H1 (cell line): ENCODE measurements around the gene UPP1.

Experiments
- BCL11A ChIP-seq, 2 experiments: IDR thresholded peaks; one replicate each; pipeline ENCODE4 v1.6.1; 2011; ENCODE audit warnings: low read depth in 2 of 2, low read length in 2 of 2, mild to moderate bottlenecking in 2 of 2
- CHD2 ChIP-seq: IDR thresholded peaks from 2 replicates; pipeline ENCODE4 v1.6.1; 2012; ENCODE audit warnings: low read length, improper control_type of control experiment
- CREB1 ChIP-seq: IDR thresholded peaks from 2 replicates; pipeline ENCODE4 v1.6.1; 2012; ENCODE audit warnings: inconsistent platforms
- CTCF ChIP-seq, 3 experiments: IDR thresholded peaks; 1 replicate in 2 of 3; 2 replicates in 1 of 3; pipeline versions ENCODE4 v1.5.1 to v1.6.1; 2011; ENCODE audit warnings: low read length in 3 of 3, mild to moderate bottlenecking in 3 of 3, inconsistent platforms in 2 of 3, low read depth in 1 of 3, moderate library complexity in 1 of 3; ENCODE audit not compliant: insufficient read depth in 1 of 3; ENCODE audit errors: control extremely low read depth in 1 of 3
- EGR1 ChIP-seq: IDR thresholded peaks from 2 replicates; pipeline ENCODE4 v1.6.1; 2011; ENCODE audit warnings: low read depth, low read length, borderline replicate concordance
- EZH2 ChIP-seq: fragments of 200-600 bp; sonication (generic); IDR thresholded peaks from 2 replicates; pipeline ENCODE4 v1.7.1; 2012; ENCODE audit warnings: low read depth, mild to moderate bottlenecking, moderate library complexity, low read length, inconsistent platforms; ENCODE audit not compliant: severe bottlenecking
- FOSL1 ChIP-seq: IDR thresholded peaks from 2 replicates; pipeline ENCODE4 v1.6.1; 2011; ENCODE audit warnings: mild to moderate bottlenecking, low read depth, low read length, moderate library complexity; ENCODE audit not compliant: insufficient read depth
- MAFK ChIP-seq: IDR thresholded peaks from 2 replicates; pipeline ENCODE4 v1.6.1; 2012; ENCODE audit warnings: low read depth, mild to moderate bottlenecking, improper control_type of control experiment, low read length
- POLR2A ChIP-seq, 2 experiments: IDR thresholded peaks; 1 replicate in 1 of 2; 2 replicates in 1 of 2; pipeline ENCODE4 v1.6.1; 2011; ENCODE audit warnings: low read depth in 2 of 2, low read length in 2 of 2, mild to moderate bottlenecking in 2 of 2; ENCODE audit errors: control extremely low read depth in 1 of 2
- POLR2AphosphoS5 ChIP-seq: IDR thresholded peaks from 2 replicates; pipeline ENCODE4 v1.6.1; 2011; ENCODE audit warnings: low read depth, low read length
- RFX5 ChIP-seq: IDR thresholded peaks from 2 replicates; pipeline ENCODE4 v1.6.1; 2011; ENCODE audit warnings: low read depth, low read length, improper control_type of control experiment, borderline replicate concordance
- SP2 ChIP-seq: IDR thresholded peaks from 2 replicates; pipeline ENCODE4 v1.6.1; 2012; ENCODE audit warnings: mild to moderate bottlenecking, low read length, inconsistent platforms
- YY1 ChIP-seq: IDR thresholded peaks from 2 replicates; pipeline ENCODE4 v1.6.1; 2011; ENCODE audit warnings: low read depth, mild to moderate bottlenecking, low read length
- TF ChIP-seq, protein P1 (sequence below): IDR thresholded peaks from 2 replicates; pipeline ENCODE4 v1.6.1; 2011; ENCODE audit warnings: low read length, improper control_type of control experiment

DNA sequence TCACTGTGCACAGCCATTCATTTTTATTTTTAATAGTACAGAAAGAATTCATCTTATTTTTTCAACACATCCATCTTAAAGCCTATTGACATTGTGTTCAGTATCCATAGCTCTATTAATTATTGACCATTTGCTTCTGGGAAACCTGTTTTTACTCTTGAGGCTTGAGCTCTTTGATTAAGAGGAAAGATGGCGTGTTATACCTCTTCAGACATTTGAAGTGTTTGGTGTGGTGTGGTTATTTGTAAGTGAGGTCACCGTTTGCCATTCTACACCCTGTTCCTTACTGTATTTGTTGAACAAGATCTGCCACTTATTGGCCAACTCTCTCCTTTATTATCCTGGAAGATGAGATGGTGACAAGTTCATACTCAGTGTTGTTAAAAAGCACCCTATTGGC lies 35.3 kb upstream of the UPP1 start:
- TF ChIP-seq EZH2 (no peak), FOSL1 (no peak), MAFK (no peak), CTCF (IDR thresholded peaks at IDR 0.05; ENCODE audit: control extremely low read depth in 1 of 3, insufficient read depth in 1 of 3, low read depth in 1 of 3, low read length in 3 of 3) (no peak), EGR1 (no peak), BCL11A (IDR thresholded peaks at IDR 0.05; ENCODE audit: low read depth in 2 of 2, low read length in 2 of 2) (no peak), SP2 (no peak), CREB1 (no peak), CHD2 (no peak), POLR2AphosphoS5 (no peak), POLR2A (IDR thresholded peaks at IDR 0.05; ENCODE audit: control extremely low read depth in 1 of 2, low read depth in 2 of 2, low read length in 2 of 2) (no peak), RFX5 (no peak), YY1 (no peak)
- TF ChIP-seq, protein P1, sequence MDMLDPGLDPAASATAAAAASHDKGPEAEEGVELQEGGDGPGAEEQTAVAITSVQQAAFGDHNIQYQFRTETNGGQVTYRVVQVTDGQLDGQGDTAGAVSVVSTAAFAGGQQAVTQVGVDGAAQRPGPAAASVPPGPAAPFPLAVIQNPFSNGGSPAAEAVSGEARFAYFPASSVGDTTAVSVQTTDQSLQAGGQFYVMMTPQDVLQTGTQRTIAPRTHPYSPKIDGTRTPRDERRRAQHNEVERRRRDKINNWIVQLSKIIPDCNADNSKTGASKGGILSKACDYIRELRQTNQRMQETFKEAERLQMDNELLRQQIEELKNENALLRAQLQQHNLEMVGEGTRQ = no peak
